ENCODE measurements around the gene DPYSL4. TPM values are rescaled to one million over a fixed set of nuclear protein-coding genes. Genes with fewer than 3 reads are reported as not detected.

The DPYSL4 gene
- 6.7 and 7.1 TPM in 2 replicates for total RNA-seq (2014; rRNA removed; shearing (Covaris generic))

- peak; percentile 40 for DNase-seq (ENCODE audit: low read depth)
Measured at GRCh38 chr10:132186488-132187429, at the start of gene DPYSL4. TSS of gene DPYSL4 (plus strand) at chr10:132186948. CDS start at chr10:132187064, 116 bp downstream.

GRCh38 chr10:132137111-132138072 is 49.4 kb upstream of the DPYSL4 start:
- no peak for DNase-seq (ENCODE audit: low read depth)

- no peak for DNase-seq (ENCODE audit: low read depth)
Measured at GRCh38 chr10:132138133-132138532, 48.6 kb upstream of the DPYSL4 start.

- no peak for DNase-seq (ENCODE audit: low read depth)
Measured at GRCh38 chr10:132138596-132138995, 48.2 kb upstream of the DPYSL4 start.

GRCh38 chr10:132139526-132139925 is 47.2 kb upstream of the DPYSL4 start:
- DNase-seq (ENCODE audit: low read depth): no peak

GRCh38 chr10:132140167-132140925 is 46.4 kb upstream of the DPYSL4 start:
- DNase-seq (ENCODE audit: low read depth): no peak

GRCh38 chr10:132141076-132141475 is 45.7 kb upstream of the DPYSL4 start:
- DNase-seq (ENCODE audit: low read depth): no peak

GRCh38 chr10:132141526-132142395 is 45.0 kb upstream of the DPYSL4 start:
- DNase-seq (ENCODE audit: low read depth): no peak

GRCh38 chr10:132142396-132143161 is 44.2 kb upstream of the DPYSL4 start:
- DNase-seq (ENCODE audit: low read depth): peak; percentile 48

GRCh38 chr10:132143162-132143561 is 43.6 kb upstream of the DPYSL4 start:
- no peak for DNase-seq (ENCODE audit: low read depth)

GRCh38 chr10:132144086-132144485 is 42.7 kb upstream of the DPYSL4 start:
- no peak for DNase-seq (ENCODE audit: low read depth)

- DNase-seq (ENCODE audit: low read depth): no peak
Measured at GRCh38 chr10:132145002-132145401, 41.7 kb upstream of the DPYSL4 start.

- DNase-seq (ENCODE audit: low read depth): no peak
Measured at GRCh38 chr10:132145521-132146185, 41.1 kb upstream of the DPYSL4 start.

- no peak for DNase-seq (ENCODE audit: low read depth)
Measured at GRCh38 chr10:132146271-132146671, 40.5 kb upstream of the DPYSL4 start.

- DNase-seq (ENCODE audit: low read depth): no peak
Measured at GRCh38 chr10:132146941-132147915, 39.5 kb upstream of the DPYSL4 start.

- DNase-seq (ENCODE audit: low read depth): no peak
Measured at GRCh38 chr10:132148261-132149251, 38.2 kb upstream of the DPYSL4 start.

GRCh38 chr10:132149271-132149670 is 37.5 kb upstream of the DPYSL4 start:
- no peak for DNase-seq (ENCODE audit: low read depth)
